PFSK-1 (cell line): Measurements from ENCODE around the gene ANKMY2.

ENCODE experiments used
- FOXP2 ChIP-seq: optimal IDR thresholded peaks from 2 replicates; pipeline ENCODE3; 2011; ENCODE audit warnings: borderline replicate concordance, control low read depth, inconsistent platforms; ENCODE audit not compliant: insufficient read depth; ENCODE audit errors: extremely low read length, extremely low read depth
- POLR2AphosphoS5 ChIP-seq: IDR thresholded peaks from 2 replicates; pipeline ENCODE4 v1.6.1; 2012; ENCODE audit warnings: low read depth, mild to moderate bottlenecking, control low read depth, low read length, moderate library complexity
- SIN3A ChIP-seq: IDR thresholded peaks from 2 replicates; pipeline ENCODE4 v1.6.1; 2012; ENCODE audit warnings: mild to moderate bottlenecking, low read length, moderate library complexity, borderline replicate concordance; ENCODE audit not compliant: insufficient read depth
- TAF1 ChIP-seq: IDR thresholded peaks from 2 replicates; pipeline ENCODE4 v1.6.1; 2012; ENCODE audit warnings: low read length, control low read depth, borderline replicate concordance; ENCODE audit not compliant: insufficient read depth
- TF ChIP-seq, protein P1 (sequence below), 2 experiments: IDR thresholded peaks; 2 replicates each; pipeline versions ENCODE4 v1.6.1 to v1.8.0; 2011 to 2012; ENCODE audit warnings: low read depth in 2 of 2, low read length in 2 of 2, control low read depth in 1 of 2, inconsistent platforms in 1 of 2, mild to moderate bottlenecking in 1 of 2, moderate library complexity in 1 of 2; ENCODE audit not compliant: insufficient read depth in 1 of 2

Gene ANKMY2

DNA sequence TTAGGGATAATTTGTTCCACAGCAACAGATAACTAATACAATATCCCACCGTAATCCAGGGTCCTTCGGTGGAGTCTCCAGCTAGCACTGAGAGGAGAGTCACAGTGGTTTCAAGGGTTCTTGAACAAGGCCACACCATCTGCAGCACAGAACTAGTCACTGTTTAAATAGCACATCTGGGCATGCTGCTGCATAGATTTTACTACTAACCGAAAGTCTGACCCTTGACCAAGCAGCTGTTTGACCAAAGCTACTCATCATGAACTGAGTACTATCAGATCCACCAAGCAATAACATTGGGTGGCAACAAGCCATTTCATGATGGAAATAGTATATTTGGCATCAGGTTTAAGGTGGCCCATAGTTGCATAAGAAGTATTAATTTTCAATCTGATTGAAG, 53.2 kb downstream of the ANKMY2 start:
- TF ChIP-seq FOXP2 (no peak), TAF1 (no peak), POLR2AphosphoS5 (no peak), SIN3A (no peak)
- TF ChIP-seq, protein P1, sequence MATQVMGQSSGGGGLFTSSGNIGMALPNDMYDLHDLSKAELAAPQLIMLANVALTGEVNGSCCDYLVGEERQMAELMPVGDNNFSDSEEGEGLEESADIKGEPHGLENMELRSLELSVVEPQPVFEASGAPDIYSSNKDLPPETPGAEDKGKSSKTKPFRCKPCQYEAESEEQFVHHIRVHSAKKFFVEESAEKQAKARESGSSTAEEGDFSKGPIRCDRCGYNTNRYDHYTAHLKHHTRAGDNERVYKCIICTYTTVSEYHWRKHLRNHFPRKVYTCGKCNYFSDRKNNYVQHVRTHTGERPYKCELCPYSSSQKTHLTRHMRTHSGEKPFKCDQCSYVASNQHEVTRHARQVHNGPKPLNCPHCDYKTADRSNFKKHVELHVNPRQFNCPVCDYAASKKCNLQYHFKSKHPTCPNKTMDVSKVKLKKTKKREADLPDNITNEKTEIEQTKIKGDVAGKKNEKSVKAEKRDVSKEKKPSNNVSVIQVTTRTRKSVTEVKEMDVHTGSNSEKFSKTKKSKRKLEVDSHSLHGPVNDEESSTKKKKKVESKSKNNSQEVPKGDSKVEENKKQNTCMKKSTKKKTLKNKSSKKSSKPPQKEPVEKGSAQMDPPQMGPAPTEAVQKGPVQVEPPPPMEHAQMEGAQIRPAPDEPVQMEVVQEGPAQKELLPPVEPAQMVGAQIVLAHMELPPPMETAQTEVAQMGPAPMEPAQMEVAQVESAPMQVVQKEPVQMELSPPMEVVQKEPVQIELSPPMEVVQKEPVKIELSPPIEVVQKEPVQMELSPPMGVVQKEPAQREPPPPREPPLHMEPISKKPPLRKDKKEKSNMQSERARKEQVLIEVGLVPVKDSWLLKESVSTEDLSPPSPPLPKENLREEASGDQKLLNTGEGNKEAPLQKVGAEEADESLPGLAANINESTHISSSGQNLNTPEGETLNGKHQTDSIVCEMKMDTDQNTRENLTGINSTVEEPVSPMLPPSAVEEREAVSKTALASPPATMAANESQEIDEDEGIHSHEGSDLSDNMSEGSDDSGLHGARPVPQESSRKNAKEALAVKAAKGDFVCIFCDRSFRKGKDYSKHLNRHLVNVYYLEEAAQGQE (IDR thresholded peaks at IDR 0.05; ENCODE audit: insufficient read depth in 1 of 2, low read depth in 2 of 2, low read length in 2 of 2) = no peak

DNA sequence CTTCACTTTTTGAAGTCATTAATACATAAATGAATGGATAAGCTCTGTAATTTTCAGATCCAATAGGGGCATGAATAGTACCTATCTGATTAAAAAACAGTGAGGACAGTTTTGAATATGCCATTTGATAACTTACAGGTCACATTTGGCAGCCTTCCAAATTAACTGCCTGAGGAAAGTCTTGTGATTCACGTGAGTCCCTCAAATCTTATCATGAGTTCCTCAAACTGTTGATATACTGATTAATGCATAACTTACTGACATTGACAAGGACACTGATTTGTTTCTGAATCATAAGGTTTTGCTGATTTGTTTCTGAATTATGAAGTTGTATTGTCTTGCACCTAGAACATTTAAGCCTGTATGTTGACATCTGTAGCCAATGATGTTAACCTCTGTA, 55.1 kb downstream of the ANKMY2 start:
- TF ChIP-seq SIN3A (no peak), FOXP2 (no peak)
- TF ChIP-seq, protein P1 (IDR thresholded peaks at IDR 0.05; ENCODE audit: insufficient read depth in 1 of 2, low read depth in 2 of 2, low read length in 2 of 2) = no peak

DNA sequence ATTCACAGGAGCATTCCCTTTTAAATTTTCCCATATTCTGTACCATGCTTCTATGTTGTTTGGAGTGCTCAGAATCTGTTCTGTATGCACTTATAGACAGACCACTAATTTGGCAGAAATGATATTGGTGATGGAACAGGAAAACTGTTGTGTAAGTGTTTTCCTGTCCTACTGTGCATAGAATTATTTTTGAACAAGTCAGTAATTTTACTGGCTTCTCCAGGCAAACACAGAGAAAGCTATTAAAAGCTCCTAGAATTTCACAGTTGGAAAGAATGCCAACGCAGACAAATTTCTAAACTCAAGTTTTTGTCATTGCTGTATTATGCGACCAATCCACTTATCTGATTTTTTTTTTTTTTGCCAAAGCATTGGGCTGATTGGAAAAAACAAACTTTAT, 55.7 kb downstream of the ANKMY2 start:
- TF ChIP-seq, protein P1 (IDR thresholded peaks at IDR 0.05; ENCODE audit: insufficient read depth in 1 of 2, low read depth in 2 of 2, low read length in 2 of 2) = no peak
- TF ChIP-seq FOXP2 (no peak), SIN3A (no peak), TAF1 (no peak)

DNA sequence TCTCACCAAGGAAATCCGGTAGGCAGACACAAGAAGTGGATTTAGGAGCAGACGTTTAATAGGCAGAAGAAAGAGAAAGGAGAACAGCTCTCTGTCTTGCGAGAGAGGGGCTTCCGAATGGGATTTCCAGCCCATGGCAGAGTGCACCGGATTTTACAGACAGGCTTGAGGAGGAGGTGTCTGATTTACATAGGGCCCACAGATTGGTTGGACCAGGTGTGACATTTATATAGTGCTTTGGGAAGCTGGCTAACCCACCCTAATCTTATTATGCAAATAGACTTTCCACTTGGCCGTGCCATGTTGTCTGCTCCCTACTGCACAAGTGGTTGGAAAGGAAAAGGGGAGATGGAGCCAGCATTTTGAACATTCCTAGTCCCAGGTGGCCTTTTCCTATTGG, 57.8 kb downstream of the ANKMY2 start:
- TF ChIP-seq POLR2AphosphoS5 (no peak), TAF1 (no peak), FOXP2 (no peak), SIN3A (no peak)
- TF ChIP-seq, protein P1 (IDR thresholded peaks at IDR 0.05; ENCODE audit: insufficient read depth in 1 of 2, low read depth in 2 of 2, low read length in 2 of 2) = no peak

DNA sequence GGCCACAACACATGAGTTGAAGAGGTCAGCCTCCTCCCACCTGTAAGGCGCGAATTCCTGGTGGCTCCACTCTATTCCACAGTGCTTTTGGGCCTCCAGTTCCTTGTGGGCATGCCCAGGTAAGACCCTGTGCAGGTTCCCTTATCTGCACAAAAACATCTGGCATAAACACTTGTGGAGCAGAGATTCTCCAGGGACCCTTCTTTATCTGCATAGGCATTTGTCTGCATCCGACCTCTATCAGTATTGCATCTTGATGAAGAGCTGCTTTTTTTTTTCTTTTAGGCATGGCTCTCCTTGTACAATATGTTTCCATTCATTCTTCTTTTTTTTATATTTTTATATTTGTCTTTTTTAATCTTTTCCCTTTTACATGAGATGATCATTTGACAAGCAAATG, 58.4 kb downstream of the ANKMY2 start:
- no peak for TF ChIP-seq SIN3A
- TF ChIP-seq, protein P1 (IDR thresholded peaks at IDR 0.05; ENCODE audit: insufficient read depth in 1 of 2, low read depth in 2 of 2, low read length in 2 of 2) = no peak
- TF ChIP-seq FOXP2 = no peak
- TF ChIP-seq TAF1 = no peak
